AG09309 (cell line): ENCODE measurements around the gene ETV4.

Source experiments
- DNase-seq: peaks from one replicate; pipeline ENCODE4 v3.0.0-alpha.2; 2010; ENCODE audit warnings: low read depth
- H3K4me3 ChIP-seq: 2 replicates; pipeline ENCODE4 v1.5.1; 2011; ENCODE audit warnings: mild to moderate bottlenecking, low read depth, low read length, moderate library complexity; ENCODE audit not compliant: control insufficient read depth
- TF ChIP-seq, protein P1 (sequence below): IDR thresholded peaks from 2 replicates; pipeline ENCODE4 v1.5.1; 2011; ENCODE audit warnings: mild to moderate bottlenecking, low read depth, low read length, inconsistent platforms; ENCODE audit not compliant: insufficient read depth, control insufficient read depth; ENCODE audit errors: missing control alignments

Gene ETV4

GRCh38 chr17:43552229-43552837, 6.2 kb upstream of the ETV4 start:
- TF ChIP-seq, protein P1, sequence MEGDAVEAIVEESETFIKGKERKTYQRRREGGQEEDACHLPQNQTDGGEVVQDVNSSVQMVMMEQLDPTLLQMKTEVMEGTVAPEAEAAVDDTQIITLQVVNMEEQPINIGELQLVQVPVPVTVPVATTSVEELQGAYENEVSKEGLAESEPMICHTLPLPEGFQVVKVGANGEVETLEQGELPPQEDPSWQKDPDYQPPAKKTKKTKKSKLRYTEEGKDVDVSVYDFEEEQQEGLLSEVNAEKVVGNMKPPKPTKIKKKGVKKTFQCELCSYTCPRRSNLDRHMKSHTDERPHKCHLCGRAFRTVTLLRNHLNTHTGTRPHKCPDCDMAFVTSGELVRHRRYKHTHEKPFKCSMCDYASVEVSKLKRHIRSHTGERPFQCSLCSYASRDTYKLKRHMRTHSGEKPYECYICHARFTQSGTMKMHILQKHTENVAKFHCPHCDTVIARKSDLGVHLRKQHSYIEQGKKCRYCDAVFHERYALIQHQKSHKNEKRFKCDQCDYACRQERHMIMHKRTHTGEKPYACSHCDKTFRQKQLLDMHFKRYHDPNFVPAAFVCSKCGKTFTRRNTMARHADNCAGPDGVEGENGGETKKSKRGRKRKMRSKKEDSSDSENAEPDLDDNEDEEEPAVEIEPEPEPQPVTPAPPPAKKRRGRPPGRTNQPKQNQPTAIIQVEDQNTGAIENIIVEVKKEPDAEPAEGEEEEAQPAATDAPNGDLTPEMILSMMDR, result no peak
- no peak for DNase-seq
- no peak overlapping the region for H3K4me3 ChIP-seq

GRCh38 chr17:43550754-43551153, 4.6 kb upstream of the ETV4 start:
- DNase-seq, result no peak
- TF ChIP-seq, protein P1, result no peak
- H3K4me3 ChIP-seq, result no peak overlapping the region

DNA sequence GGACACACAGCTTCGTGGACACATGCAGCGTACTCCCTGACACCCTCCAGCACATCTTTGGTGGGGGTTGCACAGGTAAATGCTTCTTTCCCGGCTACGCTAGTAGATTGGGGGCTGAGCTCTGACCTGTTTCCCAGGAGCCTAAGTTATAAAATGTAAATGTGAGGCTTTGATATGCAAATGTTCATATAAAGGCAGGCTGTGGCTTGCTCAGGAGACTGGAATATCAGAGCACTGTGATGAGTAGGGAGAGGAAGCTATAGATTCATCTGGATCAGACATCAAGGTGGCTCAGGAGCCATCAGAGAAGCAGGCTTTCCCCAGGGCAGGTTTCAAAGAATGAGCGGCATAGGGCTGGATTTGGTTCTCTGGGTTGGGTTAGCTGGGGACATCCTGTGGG, 3.4 kb upstream of the ETV4 start:
- no peak overlapping the region for H3K4me3 ChIP-seq
- no peak for DNase-seq
- TF ChIP-seq, protein P1, result no peak

GRCh38 chr17:43548689-43549379, 2.7 kb upstream of the ETV4 start:
- H3K4me3 ChIP-seq, result no peak overlapping the region
- no peak for DNase-seq
- TF ChIP-seq, protein P1, result no peak

DNA sequence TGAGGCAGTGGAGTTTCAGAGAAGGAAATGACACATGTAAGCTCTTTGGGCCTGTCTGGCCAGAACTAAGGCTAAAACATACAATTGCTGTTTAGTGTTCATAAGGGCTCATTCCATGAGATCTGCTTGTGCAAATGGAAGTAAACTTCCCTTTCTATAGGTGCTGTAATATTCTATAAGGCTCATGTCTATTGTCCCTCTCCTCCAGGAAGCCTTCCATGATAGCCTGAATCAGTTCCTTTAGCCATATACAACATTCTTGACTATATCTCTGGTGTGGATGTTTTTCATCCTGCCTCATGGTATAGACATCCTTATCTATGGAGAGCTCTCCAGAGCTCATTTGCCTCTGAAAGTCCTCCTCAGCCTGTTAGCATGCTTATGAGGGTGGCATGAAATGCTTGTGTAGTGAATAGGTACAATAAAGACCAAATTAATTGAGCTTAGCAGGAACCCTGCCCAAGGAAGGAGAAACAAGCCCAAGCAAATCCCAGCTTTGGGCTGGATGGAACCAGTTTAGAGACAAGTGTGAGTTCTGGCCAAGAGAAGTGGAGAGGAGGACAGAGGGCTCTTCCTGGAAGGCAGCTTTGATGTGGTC, 1.6 kb upstream of the ETV4 start:
- TF ChIP-seq, protein P1, result no peak

GRCh38 chr17:43547189-43547550, 1.0 kb upstream of the ETV4 start:
- DNase-seq, result no peak
- H3K4me3 ChIP-seq, result no peak overlapping the region
- TF ChIP-seq, protein P1, result no peak

More for the DNA sequence above, 1.6 kb upstream of the ETV4 start:
- no peak for DNase-seq
- no peak overlapping the region for H3K4me3 ChIP-seq
